ENCODE results near the gene PHF14. TPM values are rescaled to one million over a fixed set of nuclear protein-coding genes. Genes with fewer than 3 reads are reported as not detected.

Gene PHF14
- total RNA-seq, 1 experiment from 2014 or later = 35.4 TPM

DNA sequence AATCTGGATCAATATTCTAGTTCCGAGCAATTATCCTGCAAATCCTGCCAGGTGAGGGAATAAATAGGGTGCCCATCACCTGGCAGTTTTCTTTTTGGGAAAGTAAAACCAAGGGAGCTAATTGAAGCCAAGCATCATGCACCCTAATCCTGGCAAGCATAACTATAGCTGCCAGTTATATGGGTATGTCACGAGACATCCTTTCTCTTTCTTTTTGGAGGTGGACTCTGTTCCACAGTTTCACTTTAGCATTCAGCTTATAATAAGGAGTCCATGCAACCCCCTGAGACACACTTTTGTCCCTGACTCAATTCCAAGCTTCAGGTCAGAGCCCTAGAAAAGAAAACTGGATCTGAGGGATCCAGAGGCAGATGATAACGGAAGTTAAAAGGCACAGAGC lies 222.5 kb downstream of the PHF14 start:
- Histone ChIP-seq H3K36me3 (ENCODE audit: low read depth, low read length) (no peaks in the 10 kb centered on the region), H3K9ac (ENCODE audit: low read length) (no peak overlapping the region), H3K27ac (ENCODE audit: low read length) (no peak overlapping the region), H3K4me1 (ENCODE audit: insufficient read depth, low read length) (peaks cover 10% of the 10 kb centered on the region), H3F3A (ENCODE audit: low read length, unreplicated experiment) (no peaks in the 10 kb centered on the region), H3K9me3 (ENCODE audit: low read length) (no peaks in the 10 kb centered on the region), H3K4me2 (ENCODE audit: low read length) (no peak overlapping the region), H3K4me3 (ENCODE audit: low read length) (no peak overlapping the region), H4K20me1 (ENCODE audit: low read length) (no peaks in the 10 kb centered on the region), H3K79me2 (ENCODE audit: low read length) (no peaks in the 10 kb centered on the region), H3K9me2 (replicated peaks; ENCODE audit: low read length) (no peaks in the 10 kb centered on the region), H3K27me3 (ENCODE audit: low read length) (no peaks in the 10 kb centered on the region), H2AFZ (ENCODE audit: low read length) (no peak overlapping the region)
- ChIA-PET POLR2A (ENCODE audit: unreplicated experiment) (no interaction called here), CTCF (no interaction called here)
- ATAC-seq (no peak), DNase-seq (no peak)
- TF ChIP-seq EZH2phosphoT487 (IDR thresholded peaks at IDR 0.05; ENCODE audit: borderline replicate concordance, low read length) = no peak
- TF ChIP-seq, protein P1, sequence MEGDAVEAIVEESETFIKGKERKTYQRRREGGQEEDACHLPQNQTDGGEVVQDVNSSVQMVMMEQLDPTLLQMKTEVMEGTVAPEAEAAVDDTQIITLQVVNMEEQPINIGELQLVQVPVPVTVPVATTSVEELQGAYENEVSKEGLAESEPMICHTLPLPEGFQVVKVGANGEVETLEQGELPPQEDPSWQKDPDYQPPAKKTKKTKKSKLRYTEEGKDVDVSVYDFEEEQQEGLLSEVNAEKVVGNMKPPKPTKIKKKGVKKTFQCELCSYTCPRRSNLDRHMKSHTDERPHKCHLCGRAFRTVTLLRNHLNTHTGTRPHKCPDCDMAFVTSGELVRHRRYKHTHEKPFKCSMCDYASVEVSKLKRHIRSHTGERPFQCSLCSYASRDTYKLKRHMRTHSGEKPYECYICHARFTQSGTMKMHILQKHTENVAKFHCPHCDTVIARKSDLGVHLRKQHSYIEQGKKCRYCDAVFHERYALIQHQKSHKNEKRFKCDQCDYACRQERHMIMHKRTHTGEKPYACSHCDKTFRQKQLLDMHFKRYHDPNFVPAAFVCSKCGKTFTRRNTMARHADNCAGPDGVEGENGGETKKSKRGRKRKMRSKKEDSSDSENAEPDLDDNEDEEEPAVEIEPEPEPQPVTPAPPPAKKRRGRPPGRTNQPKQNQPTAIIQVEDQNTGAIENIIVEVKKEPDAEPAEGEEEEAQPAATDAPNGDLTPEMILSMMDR (conservative IDR thresholded peaks at IDR 0.05; ENCODE audit: low read depth, low read length) = no peak
- TF ChIP-seq EZH2 (IDR thresholded peaks at IDR 0.05; ENCODE audit: low read length, unreplicated experiment) = no peak
- no TSS peak for BruUV-seq (replicated peaks)
- intact Hi-C loops (cut with micrococcal nuclease) = no loop called here

DNA sequence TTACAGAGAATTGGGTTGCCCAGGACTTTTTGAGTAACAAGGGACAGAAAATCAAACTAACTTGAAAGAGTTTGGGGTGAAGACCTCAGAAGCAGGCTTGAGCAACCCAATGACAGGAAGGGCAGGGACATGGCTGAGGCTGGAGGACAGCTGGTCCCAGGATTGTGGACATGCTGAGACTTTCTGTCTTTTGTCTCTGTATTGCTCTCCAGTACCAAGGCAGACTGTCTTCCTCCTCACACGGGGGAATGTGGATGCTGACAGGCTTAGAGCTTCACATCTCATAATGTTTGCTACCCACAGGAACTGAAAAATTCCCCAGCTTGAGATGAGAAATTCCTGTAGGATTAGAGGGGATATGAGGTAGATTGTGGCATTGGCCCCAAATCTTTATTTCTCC lies 229.6 kb downstream of the PHF14 start:
- DNase-seq (no peak), ATAC-seq (no peak)
- Histone ChIP-seq H3K4me2 (ENCODE audit: low read length) (no peak overlapping the region), H3K9me3 (ENCODE audit: low read length) (no peaks in the 10 kb centered on the region), H3K27me3 (ENCODE audit: low read length) (no peaks in the 10 kb centered on the region), H3K4me3 (ENCODE audit: low read length) (no peak overlapping the region), H3K36me3 (ENCODE audit: low read depth, low read length) (no peaks in the 10 kb centered on the region), H2AFZ (ENCODE audit: low read length) (no peak overlapping the region), H3K79me2 (ENCODE audit: low read length) (no peaks in the 10 kb centered on the region), H3K9me2 (replicated peaks; ENCODE audit: low read length) (no peaks in the 10 kb centered on the region), H3K27ac (ENCODE audit: low read length) (no peak overlapping the region), H3K9ac (ENCODE audit: low read length) (no peak overlapping the region), H3F3A (ENCODE audit: low read length, unreplicated experiment) (no peaks in the 10 kb centered on the region), H3K4me1 (ENCODE audit: insufficient read depth, low read length) (no peaks in the 10 kb centered on the region), H4K20me1 (ENCODE audit: low read length) (no peaks in the 10 kb centered on the region)
- BruUV-seq (replicated peaks) = no TSS peak
- no peak for TF ChIP-seq EZH2 (IDR thresholded peaks at IDR 0.05; ENCODE audit: low read length, unreplicated experiment)
- intact Hi-C loops (cut with micrococcal nuclease) = no loop called here
- ChIA-PET CTCF (no interaction called here), POLR2A (ENCODE audit: unreplicated experiment) (no interaction called here)

DNA sequence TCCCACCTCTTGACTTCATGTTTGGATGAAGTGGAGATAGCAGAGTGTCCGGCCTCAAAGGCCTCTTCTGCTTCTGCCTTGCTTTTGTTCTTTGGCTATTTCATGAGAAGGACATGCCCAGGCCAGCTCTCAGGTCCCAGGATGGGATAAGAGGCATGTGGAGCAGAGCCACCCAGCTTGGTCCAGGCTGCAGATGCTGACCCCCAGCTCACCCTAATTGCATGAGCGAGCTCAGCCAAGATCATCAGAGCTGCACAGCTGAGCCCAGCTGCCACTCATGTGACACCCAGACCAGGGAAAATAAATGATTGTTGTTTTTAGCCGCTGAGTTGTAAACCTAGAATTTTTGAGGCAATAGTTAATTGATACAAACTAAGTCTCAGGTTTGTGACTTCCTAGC lies 230.0 kb downstream of the PHF14 start:
- no TSS peak for BruUV-seq (replicated peaks)

More for the DNA sequence above, 230.0 kb downstream of the PHF14 start:
- no peaks in the 10 kb centered on the region for H3K9me2 ChIP-seq (replicated peaks; ENCODE audit: low read length)
- ATAC-seq (no peak), DNase-seq (no peak)
- H3K9ac ChIP-seq (ENCODE audit: low read length) = no peak overlapping the region
- intact Hi-C loops (cut with micrococcal nuclease) = no loop called here
- ChIA-PET CTCF (no interaction called here), POLR2A (ENCODE audit: unreplicated experiment) (no interaction called here)
- no peaks in the 10 kb centered on the region for H3K4me1 ChIP-seq (ENCODE audit: insufficient read depth, low read length)
- no peak overlapping the region for H2AFZ ChIP-seq (ENCODE audit: low read length)
- no peak for TF ChIP-seq EZH2 (IDR thresholded peaks at IDR 0.05; ENCODE audit: low read length, unreplicated experiment)
- TF ChIP-seq, protein P1 (conservative IDR thresholded peaks at IDR 0.05; ENCODE audit: low read depth, low read length) = no peak
- TF ChIP-seq EZH2phosphoT487 (IDR thresholded peaks at IDR 0.05; ENCODE audit: borderline replicate concordance, low read length) = no peak
- H3K4me2 ChIP-seq (ENCODE audit: low read length) = no peak overlapping the region
- no peaks in the 10 kb centered on the region for H4K20me1 ChIP-seq (ENCODE audit: low read length)
- H3K4me3 ChIP-seq (ENCODE audit: low read length) = no peak overlapping the region
- no peak overlapping the region for H3K27ac ChIP-seq (ENCODE audit: low read length)
- no peaks in the 10 kb centered on the region for H3K27me3 ChIP-seq (ENCODE audit: low read length)
- H3K79me2 ChIP-seq (ENCODE audit: low read length) = no peaks in the 10 kb centered on the region
- H3F3A ChIP-seq (ENCODE audit: low read length, unreplicated experiment) = no peaks in the 10 kb centered on the region
- no peaks in the 10 kb centered on the region for H3K9me3 ChIP-seq (ENCODE audit: low read length)
- H3K36me3 ChIP-seq (ENCODE audit: low read depth, low read length) = no peaks in the 10 kb centered on the region

Data from PC-3 (cell line).